Left ventricle myocardium inferior (tissue), 1 donor: ENCODE measurements around the gene SLC35F2. TPM values are rescaled to one million over a fixed set of nuclear protein-coding genes. Genes with fewer than 3 reads are reported as not detected.
"Not testable (repeated sequence)": the region's sequence is repeated elsewhere in the genome, so short reads cannot be mapped to it uniquely, and the experiment has no call there.

Source experiments
- DNase-seq: peaks from one replicate; pipeline ENCODE4 v3.0.0-alpha.2; 2020
- H3K27ac ChIP-seq: fragments of 200-600 bp; replicated peaks from 2 replicates; pipeline ENCODE4 v1.8.0; 2021
- H3K27me3 ChIP-seq: fragments of 200-600 bp; 2 replicates; pipeline ENCODE4 v1.8.0; 2021; ENCODE audit warnings: low read depth
- H3K36me3 ChIP-seq: fragments of 200-600 bp; 2 replicates; pipeline ENCODE4 v1.8.0; 2021
- H3K4me1 ChIP-seq: fragments of 200-600 bp; 2 replicates; pipeline ENCODE4 v1.8.0; 2021
- H3K4me3 ChIP-seq: fragments of 200-600 bp; 2 replicates; pipeline ENCODE4 v1.8.0; 2021; ENCODE audit warnings: mild to moderate bottlenecking, moderate library complexity
- H3K9me3 ChIP-seq: fragments of 200-600 bp; replicated peaks from 2 replicates; pipeline ENCODE4 v1.8.0; 2021
- intact Hi-C: fragments of 100-400 bp; cut with micrococcal nuclease; formaldehyde crosslinking; loops from one replicate; pipeline ENCODE4 v1.11.0; 2022
- total RNA-seq: library from RNA; stranded (reverse); fragmentation: NEBNext Ultra II Directional; extraction: Animal tissue kit (Norgen Biotek cat#: 25700); gene quantifications from one replicate; pipeline ENCODE4 v1.2.1, GENCODE V29; 2021
- TF ChIP-seq, protein P1 (sequence below): fragments of 200-600 bp; IDR thresholded peaks from 2 replicates; pipeline ENCODE4 v1.8.0; 2021; ENCODE audit warnings: antibody characterized with exemption, mild to moderate bottlenecking, borderline replicate concordance
- donor health status: DM: no; HTN: yes; CAD: no; lungs with severe emphysema.

SLC35F2 gene
- total RNA-seq, 1 donor from 2014 or later: 1.0 TPM

DNA sequence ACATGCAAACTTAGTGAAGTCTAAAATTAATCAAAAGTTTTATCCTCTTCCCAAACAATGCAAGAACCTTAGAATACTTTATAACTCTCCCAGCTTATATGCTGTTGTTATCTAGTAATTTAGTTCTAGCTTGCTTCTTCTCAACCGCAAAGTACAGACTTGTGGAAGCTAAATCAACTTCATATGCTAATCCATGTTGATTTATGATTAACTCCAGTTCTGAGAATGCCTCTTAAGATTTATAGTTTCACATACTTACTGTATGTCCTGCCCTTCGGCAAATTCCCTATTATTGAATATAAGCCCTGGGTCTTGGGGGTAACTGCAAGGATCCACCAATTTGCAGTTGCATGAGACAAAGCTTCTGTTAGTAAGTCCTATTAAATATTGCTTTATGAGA, 17.6 kb upstream of the SLC35F2 start:
- no peak for DNase-seq

DNA sequence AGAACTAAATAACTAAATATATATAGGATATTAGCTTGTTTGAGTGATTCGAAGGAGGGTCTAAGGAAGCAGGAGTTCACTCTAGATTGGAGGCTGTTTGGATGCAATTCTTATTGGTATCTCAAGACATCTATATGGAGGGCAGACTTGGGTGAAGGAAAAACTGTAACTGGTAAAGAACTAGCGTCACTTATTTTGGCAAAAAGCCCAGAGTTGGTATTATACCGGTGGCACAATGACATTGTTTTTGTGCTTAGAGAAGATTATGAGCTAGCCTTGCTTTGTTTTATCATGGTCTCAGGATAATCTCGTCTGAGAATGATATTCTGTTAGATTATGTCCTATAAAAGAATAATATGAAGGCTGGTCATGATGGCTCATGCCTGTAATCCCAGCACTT, 6.0 kb upstream of the SLC35F2 start:
- Histone ChIP-seq H3K4me1 (peaks cover 4% of the 10 kb centered on the region), H3K27me3 (peaks cover 30% of the 10 kb centered on the region), H3K27ac (no peak overlapping the region), H3K36me3 (no peaks in the 10 kb centered on the region), H3K4me3 (no peak overlapping the region), H3K9me3 (no peaks in the 10 kb centered on the region)
- intact Hi-C loops: no loop called here
- TF ChIP-seq, protein P1, sequence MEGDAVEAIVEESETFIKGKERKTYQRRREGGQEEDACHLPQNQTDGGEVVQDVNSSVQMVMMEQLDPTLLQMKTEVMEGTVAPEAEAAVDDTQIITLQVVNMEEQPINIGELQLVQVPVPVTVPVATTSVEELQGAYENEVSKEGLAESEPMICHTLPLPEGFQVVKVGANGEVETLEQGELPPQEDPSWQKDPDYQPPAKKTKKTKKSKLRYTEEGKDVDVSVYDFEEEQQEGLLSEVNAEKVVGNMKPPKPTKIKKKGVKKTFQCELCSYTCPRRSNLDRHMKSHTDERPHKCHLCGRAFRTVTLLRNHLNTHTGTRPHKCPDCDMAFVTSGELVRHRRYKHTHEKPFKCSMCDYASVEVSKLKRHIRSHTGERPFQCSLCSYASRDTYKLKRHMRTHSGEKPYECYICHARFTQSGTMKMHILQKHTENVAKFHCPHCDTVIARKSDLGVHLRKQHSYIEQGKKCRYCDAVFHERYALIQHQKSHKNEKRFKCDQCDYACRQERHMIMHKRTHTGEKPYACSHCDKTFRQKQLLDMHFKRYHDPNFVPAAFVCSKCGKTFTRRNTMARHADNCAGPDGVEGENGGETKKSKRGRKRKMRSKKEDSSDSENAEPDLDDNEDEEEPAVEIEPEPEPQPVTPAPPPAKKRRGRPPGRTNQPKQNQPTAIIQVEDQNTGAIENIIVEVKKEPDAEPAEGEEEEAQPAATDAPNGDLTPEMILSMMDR: no peak
- no peak for DNase-seq

More for the DNA sequence above, 17.6 kb upstream of the SLC35F2 start:
- Histone ChIP-seq H3K9me3 (peaks cover 10% of the 10 kb centered on the region), H3K4me1 (no peaks in the 10 kb centered on the region), H3K27ac (no peak overlapping the region), H3K27me3 (no peaks in the 10 kb centered on the region), H3K4me3 (no peak overlapping the region), H3K36me3 (no peaks in the 10 kb centered on the region)
- TF ChIP-seq, protein P1: no peak
- intact Hi-C loops: no loop called here

DNA sequence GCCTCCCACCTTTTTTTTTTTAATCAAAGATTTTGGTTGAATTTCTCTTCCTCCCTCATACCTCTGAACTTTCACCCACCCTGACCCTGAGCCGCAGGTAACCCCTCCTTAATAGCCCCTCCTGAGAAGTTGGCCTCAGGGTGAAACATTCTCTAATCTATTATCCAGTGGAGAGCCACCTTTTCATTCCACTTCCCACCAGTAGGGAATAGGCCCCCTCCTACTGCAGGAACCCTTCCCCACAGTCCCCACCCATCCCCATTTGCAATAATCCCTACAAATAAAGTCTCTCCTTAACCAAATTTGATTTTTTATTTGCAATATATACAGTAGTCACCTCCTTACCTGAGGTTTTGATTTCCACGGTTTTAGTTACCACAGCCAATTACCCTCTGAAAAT, 2.1 kb upstream of the SLC35F2 start:
- TF ChIP-seq, protein P1: no peak
- no peak for DNase-seq
- Histone ChIP-seq H3K4me3 (no peak overlapping the region), H3K36me3 (no peaks in the 10 kb centered on the region), H3K4me1 (peaks cover 22% of the 10 kb centered on the region), H3K9me3 (no peaks in the 10 kb centered on the region), H3K27ac (no peak overlapping the region), H3K27me3 (peaks cover 45% of the 10 kb centered on the region)
- intact Hi-C loops: no loop called here

DNA sequence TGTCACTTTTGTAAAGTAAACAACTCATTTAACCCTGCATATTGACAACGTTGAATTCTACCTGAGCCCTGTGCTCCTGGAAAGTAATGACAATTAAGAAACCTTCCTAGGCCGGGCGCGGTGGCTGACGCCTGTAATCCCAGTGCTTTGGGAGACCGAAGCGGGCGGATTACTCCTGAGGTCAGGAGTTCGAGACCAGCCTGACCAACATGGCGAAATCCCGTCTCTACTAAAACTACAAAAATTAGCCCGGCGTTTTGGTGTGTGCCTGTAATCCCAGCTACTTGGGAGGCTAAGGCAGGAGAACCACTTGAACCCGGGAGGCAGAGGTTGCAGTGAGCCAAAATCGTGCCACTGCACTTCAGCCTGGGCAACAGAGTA, 1.6 kb upstream of the SLC35F2 start:
- Histone ChIP-seq H3K27me3 (peaks cover 45% of the 10 kb centered on the region), H3K4me1 (peaks cover 22% of the 10 kb centered on the region)
- H3K9me3 ChIP-seq, intact Hi-C loops, H3K4me3 ChIP-seq, DNase-seq, H3K27ac ChIP-seq, H3K36me3 ChIP-seq: not testable (repeated sequence)

DNA sequence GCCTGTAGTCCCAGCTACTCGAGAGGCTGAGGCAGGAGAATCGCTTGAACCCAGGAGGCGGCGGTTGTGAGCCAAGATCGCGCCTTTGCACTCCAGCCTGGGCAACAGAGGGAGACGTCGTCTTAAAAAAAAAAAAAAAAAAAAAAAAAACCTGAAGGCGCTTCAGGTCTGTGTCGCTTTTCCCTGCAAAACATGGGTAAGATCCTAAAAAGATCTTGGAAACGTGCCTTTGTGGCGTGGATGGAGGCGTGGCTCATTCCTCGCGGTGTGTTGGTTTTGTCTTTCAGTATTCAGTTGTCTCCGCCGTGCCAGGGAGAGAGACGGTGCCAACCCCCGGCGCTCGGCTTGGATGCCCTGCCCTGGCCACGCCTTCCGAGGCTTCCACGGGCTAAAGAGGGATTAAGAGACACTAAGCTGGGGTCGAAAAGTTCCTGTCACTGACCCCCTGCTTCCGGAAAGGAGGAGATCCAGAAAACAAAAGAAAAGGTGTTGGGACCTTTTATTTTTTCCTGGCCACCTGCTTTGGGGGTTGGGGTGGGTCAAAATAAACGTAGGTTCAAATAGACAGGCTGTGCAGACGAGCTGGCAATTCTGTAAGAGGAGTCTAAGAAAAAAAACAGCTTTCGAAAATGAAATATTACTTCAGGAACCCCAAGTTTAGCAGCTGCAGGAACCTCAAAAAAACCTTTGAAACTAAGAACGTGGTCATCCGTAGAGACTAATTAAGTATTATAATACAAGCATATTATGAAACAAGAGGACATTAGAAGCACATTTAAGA, 1.1 kb upstream of the SLC35F2 start:
- H3K4me3 ChIP-seq: peak overlapping the region; percentile 79
- TF ChIP-seq, protein P1: no peak
- DNase-seq: peak; percentile 28
- intact Hi-C loops: no loop called here
- H3K4me1 ChIP-seq: peaks cover 22% of the 10 kb centered on the region
- no peaks in the 10 kb centered on the region for H3K9me3 ChIP-seq
- H3K27ac ChIP-seq: no peak overlapping the region
- peaks cover 45% of the 10 kb centered on the region for H3K27me3 ChIP-seq
- H3K36me3 ChIP-seq: no peaks in the 10 kb centered on the region

DNA sequence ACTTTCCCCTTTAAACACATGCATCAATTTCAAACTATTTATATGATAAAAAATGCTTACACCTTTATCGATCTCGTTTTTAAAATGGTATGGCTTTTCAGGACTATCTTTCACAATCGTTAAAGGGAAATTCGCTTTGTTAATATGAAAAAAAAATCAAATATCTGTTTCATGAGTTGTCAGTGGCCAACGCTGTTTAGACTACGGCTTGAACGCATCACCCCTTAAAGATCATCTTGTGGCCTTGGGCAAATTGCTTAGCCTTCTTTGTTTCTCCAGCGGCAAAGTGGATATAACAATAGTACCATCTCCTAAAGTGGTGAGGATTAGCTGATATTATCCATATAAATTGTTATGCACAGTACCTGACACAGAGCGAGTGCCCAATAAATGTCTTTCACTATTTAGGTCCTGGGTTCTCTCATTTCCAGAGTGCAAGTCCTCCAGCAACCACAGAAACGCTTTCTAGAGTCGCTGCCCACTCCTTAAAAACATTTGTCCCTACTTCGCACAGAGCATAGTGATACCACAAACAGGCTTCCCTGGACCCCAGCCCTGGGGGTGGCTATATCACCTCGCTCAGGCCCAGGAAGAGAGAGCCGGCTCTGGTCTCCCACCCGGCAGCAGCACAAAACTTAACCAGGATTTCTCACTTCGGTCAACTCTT, 904 bp downstream of the SLC35F2 start:
- intact Hi-C loops: no loop called here
- TF ChIP-seq, protein P1: no peak
- Histone ChIP-seq H3K4me3 (peak overlapping the region; percentile 79), H3K27ac (no peak overlapping the region), H3K9me3 (no peaks in the 10 kb centered on the region), H3K4me1 (peaks cover 22% of the 10 kb centered on the region), H3K36me3 (no peaks in the 10 kb centered on the region), H3K27me3 (peaks cover 41% of the 10 kb centered on the region)
- DNase-seq: no peak
